Ovary (tissue), 10 donors: ENCODE results near the gene TEX28. TPM values are rescaled to one million over a fixed set of nuclear protein-coding genes. Genes with fewer than 3 reads are reported as not detected.
"Not testable (repeated sequence)": the region's sequence is repeated elsewhere in the genome, so short reads cannot be mapped to it uniquely, and the experiment has no call there.

Source experiments
- DNase-seq, 5 donors: peaks; one replicate each; pipeline ENCODE4 v3.0.0-alpha.2; 2019 to 2020
- H3K27ac ChIP-seq, 2 donors: fragments of 200-600 bp; one replicate each; pipeline versions ENCODE4 v1.5.1 to v1.8.0; 2019 to 2022
- H3K27me3 ChIP-seq: fragments of 200-600 bp; one replicate; pipeline ENCODE4 v1.8.0; 2022
- H3K36me3 ChIP-seq: fragments of 200-600 bp; sonication (generic); one replicate; pipeline ENCODE4 v1.5.1; 2019
- H3K4me1 ChIP-seq: one replicate; pipeline ENCODE4 v1.8.1; 2013; ENCODE audit warnings: mild to moderate bottlenecking, moderate library complexity; ENCODE audit not compliant: insufficient read depth
- H3K4me3 ChIP-seq: fragments of 200-600 bp; sonication (generic); one replicate; pipeline ENCODE4 v1.5.1; 2017
- H3K9me3 ChIP-seq, 2 donors: fragments of 200-600 bp in 1 of 2; sonication (generic) in 1 of 2; one replicate each; pipeline versions ENCODE4 v1.5.1 to v1.8.1; 2013 to 2019; ENCODE audit warnings: mild to moderate bottlenecking in 1 of 2, moderate library complexity in 1 of 2
- CTCF ChIP-seq, 3 donors: fragments of 450-650 bp in 2 of 3; fragments of 200-600 bp in 1 of 3; IDR thresholded peaks; one replicate each; pipeline versions ENCODE4 v1.5.1 to v1.8.0; 2016 to 2022; ENCODE audit warnings: antibody characterized with exemption in 3 of 3, mild to moderate bottlenecking in 1 of 3
- EP300 ChIP-seq: sonication (generic); formaldehyde crosslinking; IDR thresholded peaks from one replicate; pipeline ENCODE4 v1.6.1; 2017; ENCODE audit warnings: antibody characterized with exemption
- POLR2A ChIP-seq: fragments of 450-650 bp; IDR thresholded peaks from one replicate; pipeline ENCODE4 v1.6.1; 2017; ENCODE audit warnings: antibody characterized with exemption, mild to moderate bottlenecking, moderate library complexity
- WGBS, 3 donors: extraction: QIAGEN DNeasy Blood & Tissue Kit in 1 of 3; methylation state at CpG; one replicate each; pipeline versions ENCODE4 v1.1.5 to v1.1.7; 2013 to 2017; 5-methylcytosine and 5-hydroxymethylcytosine counted together
- intact Hi-C, 4 donors: fragments of 100-400 bp; cut with DNase I; formaldehyde crosslinking; loops; one replicate each; pipeline versions ENCODE4 v1.11.0 to v1.15.1; 2022 to 2023
- long read RNA-seq, 3 donors: library from polyadenylated mRNA in 2 of 3; unstranded in 2 of 3; transcript quantifications; one replicate each; pipeline ENCODE4 v2.0.0 and lab custom pipeline, GENCODE V29; 2021 to 2026
- polyA plus RNA-seq, 2 donors: library from polyadenylated mRNA; stranded (reverse); fragments of 200-250 nt in 1 of 2; fragments of 350-450 nt in 1 of 2; fragmentation: Illumina TruSeq in 1 of 2; extraction: RNeasy Lipid Tissue Mini Kit (QIAGEN cat#74804) in 1 of 2; gene quantifications; one replicate each; pipeline ENCODE4 v1.2.3, GENCODE V29; 2013 to 2014
- total RNA-seq, 7 donors: library from RNA; depleted of rRNA in 2 of 7; stranded (reverse); fragments of >200 nt in 2 of 7; fragmentation: NEBNext Ultra II Directional in 3 of 7; extraction: Animal tissue kit (Norgen Biotek cat#: 25700) in 3 of 7; gene quantifications; one replicate each; pipeline versions ENCODE4 v1.1.0 to v1.2.4, GENCODE V29; 2016 to 2023
- donor health status: DM: no; HTN: no; CAD: no; lungs with moderate emphysema.
- donor health status: DM: no; HTN: no; CAD: no.
- donor health status: Bipolar disorder and iron deficiency.
- donor health status: DM: yes; HTN: yes; CAD: no.
- donor health status: DM: no; HTN: no; CAD: no.
- donor health status: DM: yes; HTN: yes; CAD: no.

Gene TEX28, protein sequence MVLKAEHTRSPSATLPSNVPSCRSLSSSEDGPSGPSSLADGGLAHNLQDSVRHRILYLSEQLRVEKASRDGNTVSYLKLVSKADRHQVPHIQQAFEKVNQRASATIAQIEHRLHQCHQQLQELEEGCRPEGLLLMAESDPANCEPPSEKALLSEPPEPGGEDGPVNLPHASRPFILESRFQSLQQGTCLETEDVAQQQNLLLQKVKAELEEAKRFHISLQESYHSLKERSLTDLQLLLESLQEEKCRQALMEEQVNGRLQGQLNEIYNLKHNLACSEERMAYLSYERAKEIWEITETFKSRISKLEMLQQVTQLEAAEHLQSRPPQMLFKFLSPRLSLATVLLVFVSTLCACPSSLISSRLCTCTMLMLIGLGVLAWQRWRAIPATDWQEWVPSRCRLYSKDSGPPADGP
- total RNA-seq, result not detected
- polyA plus RNA-seq, result not detected
- long read RNA-seq, donor 1, result 0 reads
- long read RNA-seq, donor 2, result 0 reads
- long read RNA-seq, donor 3, result 0 reads

DNA sequence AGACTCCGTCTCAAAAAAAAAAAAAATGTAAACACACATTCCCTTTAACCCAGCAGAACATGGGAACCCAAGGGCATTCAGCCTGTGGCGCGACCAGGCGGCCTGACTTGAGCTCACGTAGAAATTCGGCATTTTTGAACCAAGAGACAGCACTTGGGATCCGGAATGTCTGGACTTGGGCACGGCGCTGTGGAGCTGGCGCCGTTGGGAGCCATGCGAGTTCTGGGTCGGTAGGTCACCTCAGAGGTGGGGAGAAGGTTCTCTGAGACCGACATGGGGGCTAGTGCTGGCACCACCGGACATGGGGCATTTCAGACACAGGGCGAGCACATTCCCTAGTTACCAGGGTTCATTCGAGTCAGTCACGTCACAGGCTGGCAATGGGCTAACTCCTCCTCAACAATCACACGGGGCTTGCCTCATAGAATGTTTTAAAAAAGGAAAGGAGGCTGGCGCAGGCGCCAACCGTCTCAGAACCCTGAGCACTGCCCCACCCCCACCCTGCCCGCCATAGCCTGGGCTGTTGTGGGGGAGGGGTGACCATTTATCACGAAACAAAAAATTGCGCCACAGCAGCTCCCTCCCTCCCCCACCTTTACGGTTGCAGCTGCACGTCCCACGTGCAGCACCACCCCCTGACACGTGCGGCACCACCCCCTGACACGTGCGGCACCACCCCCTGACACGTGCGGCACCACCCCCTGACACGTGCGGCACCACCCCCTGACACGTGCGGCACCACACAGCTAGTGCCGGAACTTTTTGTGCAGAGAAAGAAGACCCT is at the start of gene TEX28:
Gene TEX28, minus strand, starts transcription at position 334 of the 784 bp plus-strand sequence. CDS start 3,007 bp downstream, outside the sequence.
- Histone ChIP-seq H3K9me3 (no peaks in the 10 kb centered on the region), H3K4me1 (no peaks in the 10 kb centered on the region), H3K27me3 (no peaks in the 10 kb centered on the region), H3K4me3 (no peak within 1 kb of the TSS), H3K36me3 (no peaks in the 10 kb centered on the region), H3K27ac (no peak within 1 kb of the TSS)
- no peak for DNase-seq
- intact Hi-C loops, result no loop called here
- TF ChIP-seq CTCF (IDR thresholded peaks at IDR 0.05), result no peak
- no peak for TF ChIP-seq EP300
- TF ChIP-seq POLR2A, result no peak
- WGBS, 3 donors, result 86 to 90% (median 88%) methylated on average over 39 of the region's 39 CpGs

DNA sequence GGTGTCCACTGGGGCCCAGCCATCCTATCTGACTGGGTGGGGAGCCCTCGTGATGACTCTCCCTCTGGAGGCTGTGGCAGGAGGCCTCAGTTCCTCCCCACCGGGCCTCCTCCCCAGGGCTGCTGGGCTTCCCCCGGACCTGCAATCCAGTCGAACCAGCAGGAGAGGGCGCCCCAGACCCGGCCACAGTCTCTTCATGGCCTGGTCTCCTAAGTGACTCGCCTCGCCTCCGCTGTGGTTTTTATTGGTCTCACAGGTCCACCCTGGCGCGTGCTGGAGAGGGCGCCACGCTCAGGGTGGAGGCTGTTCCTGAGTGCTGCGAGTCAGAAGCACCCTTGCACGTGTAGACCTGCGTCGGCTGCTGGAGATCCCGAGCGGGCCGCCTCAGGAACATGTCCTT is 48.7 kb upstream of the TEX28 start:
- WGBS, 3 donors, result no CpG with 5 or more reads among the region's 20 CpGs
- H3K27ac ChIP-seq, H3K27me3 ChIP-seq, intact Hi-C loops, H3K36me3 ChIP-seq, H3K9me3 ChIP-seq, DNase-seq, H3K4me3 ChIP-seq, H3K4me1 ChIP-seq: not testable (repeated sequence)

DNA sequence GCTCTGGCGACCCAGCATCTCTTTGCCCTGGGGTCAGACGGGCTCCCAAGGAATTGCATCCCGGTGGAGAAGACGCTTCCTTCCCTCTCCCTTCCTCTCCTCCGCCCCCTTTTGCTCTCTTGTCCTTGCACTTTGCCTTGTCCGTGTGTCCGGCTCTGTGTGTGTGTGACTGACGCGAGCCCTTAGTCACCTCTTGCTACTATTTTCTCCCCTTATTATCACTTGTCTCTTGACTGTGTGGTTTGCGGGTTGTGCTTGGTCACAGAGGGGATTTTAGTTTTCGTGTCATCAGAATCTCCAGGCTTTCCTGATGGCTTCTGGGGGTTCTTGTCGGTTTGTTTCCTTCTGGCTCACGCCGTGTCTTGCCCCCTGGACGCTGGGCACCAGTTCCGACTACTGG is 48.1 kb upstream of the TEX28 start:
- DNase-seq, H3K36me3 ChIP-seq, H3K27ac ChIP-seq, H3K27me3 ChIP-seq, H3K4me1 ChIP-seq, H3K9me3 ChIP-seq, H3K4me3 ChIP-seq, intact Hi-C loops: not testable (repeated sequence)
- WGBS, 3 donors, result no CpG with 5 or more reads among the region's 16 CpGs

DNA sequence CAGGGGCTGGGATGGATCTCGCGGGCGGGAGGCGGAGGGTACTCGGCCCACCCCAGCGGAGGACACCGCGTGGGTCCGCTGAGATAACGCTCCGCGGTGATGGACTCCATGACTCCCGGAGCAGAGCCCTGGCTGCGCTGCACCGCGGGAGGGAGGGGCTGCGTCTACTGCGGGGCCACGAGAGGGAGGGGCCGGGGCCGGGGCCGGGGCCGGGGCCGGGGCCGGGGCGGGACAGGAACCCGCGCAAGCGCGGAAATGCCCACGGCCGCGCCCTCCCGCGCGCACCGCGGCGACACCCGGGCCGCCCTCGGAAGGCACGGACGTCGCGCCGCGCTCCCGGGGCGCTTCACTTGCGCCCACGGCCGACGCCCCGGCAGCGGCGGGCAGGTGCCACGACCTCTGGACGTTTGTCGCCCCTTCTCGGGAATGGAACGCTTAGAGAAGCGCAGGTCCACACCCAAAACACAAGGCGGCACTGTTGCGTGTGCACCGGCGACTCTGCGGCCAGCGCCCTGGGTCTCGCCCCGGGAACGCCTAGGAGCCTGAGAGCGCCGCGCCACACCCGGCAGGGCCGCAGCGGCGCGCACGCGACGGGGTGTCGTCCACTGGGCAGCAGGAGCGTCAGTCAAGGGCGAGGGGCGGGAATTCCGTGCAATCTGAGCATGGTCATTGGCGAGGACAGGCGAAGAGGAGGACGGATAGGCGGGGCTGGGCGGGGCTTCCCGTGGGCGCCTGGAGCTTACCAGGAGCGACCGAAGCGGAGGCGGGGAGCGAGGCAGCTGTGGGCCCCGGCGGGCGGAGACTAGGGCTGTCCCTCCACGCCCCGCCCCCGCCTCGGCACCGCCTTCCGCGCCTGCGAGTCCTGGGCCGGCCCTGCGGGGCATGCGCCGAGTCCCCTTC is 46.7 kb upstream of the TEX28 start:
- H3K36me3 ChIP-seq, H3K27me3 ChIP-seq, H3K4me3 ChIP-seq, intact Hi-C loops, H3K9me3 ChIP-seq, H3K4me1 ChIP-seq: not testable (repeated sequence)
- peak in 2 of 5 donors; percentile 29 to 51 for DNase-seq
- peak overlapping the region in 1 of 2 donors; percentile 75 for H3K27ac ChIP-seq
- WGBS, 3 donors, result 40% methylated on average over 10 of the region's 115 CpGs; no CpG with 5 or more reads in 2 of the 3 donors

- no peaks in the 10 kb centered on the region for H3K9me3 ChIP-seq
- 56 to 64% (median 62%) methylated on average over 10 of the region's 10 CpGs for WGBS, 3 donors
These were observed 39.6 kb upstream of the TEX28 start for GRCh38 chrX:154334496-154334895.

More at GRCh38 chrX:154334496-154334895, 39.6 kb upstream of the TEX28 start:
- TF ChIP-seq EP300 (no peak), POLR2A (no peak), CTCF (IDR thresholded peaks at IDR 0.05) (no peak)
- no peak overlapping the region for H3K4me3 ChIP-seq
- no peaks in the 10 kb centered on the region for H3K27me3 ChIP-seq
- DNase-seq, result no peak
- H3K4me1 ChIP-seq, result no peaks in the 10 kb centered on the region
- H3K27ac ChIP-seq, result no peak overlapping the region
- no peaks in the 10 kb centered on the region for H3K36me3 ChIP-seq
- intact Hi-C loops, result no loop called here
